GM13977 (cell line): Measurements from ENCODE around the gene SCUBE2.

Experiments used
- DNase-seq: peaks from one replicate; pipeline ENCODE4 v3.0.0; 2012; ENCODE audit warnings: low spot score
- CTCF ChIP-seq: IDR thresholded peaks from 2 replicates; pipeline ENCODE4 v1.5.1; 2012; ENCODE audit warnings: mild to moderate bottlenecking, control low read depth; ENCODE audit not compliant: insufficient read depth; ENCODE audit errors: extremely low read depth, missing control alignments
- in situ Hi-C: fragments of 300-500 bp; cut with MboI; formaldehyde crosslinking; loops from one replicate; pipeline ENCODE4 v1.12.0; 2022; ENCODE audit warnings: low sequenced_read_pairs, low pct_unique_long_range_greater_than_20kb, mixed read lengths, inconsistent platforms; ENCODE audit not compliant: unreplicated experiment

Gene SCUBE2

GRCh38 chr11:9137293-9138132 lies 46.1 kb upstream of the SCUBE2 start:
- in situ Hi-C loops, result loop anchor here (10.0 kb wide), 1 partner anchor 123 kb away; no protein-coding TSS in a partner anchor
- TF ChIP-seq CTCF, result peak; percentile 96
- DNase-seq, result peak; percentile 67

- no peak for TF ChIP-seq CTCF
- in situ Hi-C loops, result loop anchor here (10.0 kb wide), 1 partner anchor 122 kb away; no protein-coding TSS in a partner anchor
- no peak for DNase-seq
Observed at GRCh38 chr11:9136741-9137140, 45.3 kb upstream of the SCUBE2 start.

GRCh38 chr11:9133956-9134355 lies 42.6 kb upstream of the SCUBE2 start:
- in situ Hi-C loops, result loop anchor here (10.0 kb wide), 1 partner anchor 119 kb away; no protein-coding TSS in a partner anchor

GRCh38 chr11:9132203-9132878 lies 40.9 kb upstream of the SCUBE2 start:
- no peak for DNase-seq
- no peak for TF ChIP-seq CTCF
- in situ Hi-C loops, result loop anchor here (10.0 kb wide), 1 partner anchor 118 kb away; no protein-coding TSS in a partner anchor

More at GRCh38 chr11:9133956-9134355, 42.6 kb upstream of the SCUBE2 start:
- TF ChIP-seq CTCF, result no peak
- no peak for DNase-seq

GRCh38 chr11:9130297-9130696 lies 38.9 kb upstream of the SCUBE2 start:
- TF ChIP-seq CTCF, result no peak
- in situ Hi-C loops, result loop anchor here (10.0 kb wide), 1 partner anchor 115 kb away; no protein-coding TSS in a partner anchor

GRCh38 chr11:9126636-9127035 lies 35.2 kb upstream of the SCUBE2 start:
- no peak for TF ChIP-seq CTCF
- in situ Hi-C loops, result no loop called here
- DNase-seq, result no peak

More at GRCh38 chr11:9130297-9130696, 38.9 kb upstream of the SCUBE2 start:
- no peak for DNase-seq
